ENCODE results near the gene DCDC1.
A peak's percentile ranks its signal among the peaks of the same experiment; 100 is the strongest.
"Not testable (repeated sequence)": the region's sequence is repeated elsewhere in the genome, so short reads cannot be mapped to it uniquely, and the experiment has no call there.

The DCDC1 gene

GRCh38 chr11:30984442-30984816, 385.1 kb downstream of the DCDC1 start:
- DNase-seq, result no peak

GRCh38 chr11:30983776-30984441, 385.6 kb downstream of the DCDC1 start:
- no peak for DNase-seq

GRCh38 chr11:30983143-30983542, 386.4 kb downstream of the DCDC1 start:
- no peak for DNase-seq

DNA sequence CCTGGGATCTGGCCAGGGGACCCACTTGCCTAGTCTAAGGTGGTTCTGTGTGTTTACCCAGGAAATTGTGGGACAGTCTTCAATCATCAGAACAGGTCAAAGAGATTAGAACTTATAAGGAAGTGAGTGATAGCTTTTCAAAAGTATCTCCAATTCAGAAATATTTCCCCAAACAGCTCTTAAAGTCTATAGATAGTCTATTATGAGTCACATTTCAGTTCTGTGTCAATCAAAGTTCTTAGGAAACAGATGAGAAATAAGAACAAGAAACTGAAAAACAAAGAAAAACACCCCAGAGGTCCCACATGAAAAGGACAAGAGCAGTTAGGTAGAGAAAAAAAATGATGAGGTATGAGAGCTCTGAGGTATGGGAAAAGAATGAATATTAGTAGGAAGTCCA, 402.0 kb downstream of the DCDC1 start:
- DNase-seq, result no peak

GRCh38 chr11:30960387-30960992, 409.0 kb downstream of the DCDC1 start:
- no peak for DNase-seq

GRCh38 chr11:30956751-30957150, 412.8 kb downstream of the DCDC1 start:
- DNase-seq, result no peak

GRCh38 chr11:30949838-30950237, 419.7 kb downstream of the DCDC1 start:
- DNase-seq, result no peak

DNA sequence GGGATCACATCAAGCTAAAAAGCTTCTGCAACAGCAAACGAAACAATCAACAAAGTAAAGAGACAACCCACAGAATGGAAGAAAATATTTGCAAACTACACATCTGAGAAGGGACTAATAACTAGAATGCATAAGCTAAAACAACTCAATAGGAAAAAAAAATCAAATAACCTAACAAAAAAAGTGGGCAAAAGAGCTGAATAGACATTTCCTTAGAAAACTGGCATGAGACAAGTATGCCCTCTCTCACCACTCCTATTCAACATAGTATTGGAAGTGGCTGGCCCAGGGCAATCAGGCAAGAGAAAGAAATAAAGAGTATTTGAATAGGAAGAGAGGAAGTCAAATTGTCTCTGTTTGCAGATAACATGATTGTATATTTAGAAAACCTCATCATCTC, 421.8 kb downstream of the DCDC1 start:
- not testable (repeated sequence) for DNase-seq

GRCh38 chr11:30938810-30939209, 430.7 kb downstream of the DCDC1 start:
- DNase-seq, result no peak

DNA sequence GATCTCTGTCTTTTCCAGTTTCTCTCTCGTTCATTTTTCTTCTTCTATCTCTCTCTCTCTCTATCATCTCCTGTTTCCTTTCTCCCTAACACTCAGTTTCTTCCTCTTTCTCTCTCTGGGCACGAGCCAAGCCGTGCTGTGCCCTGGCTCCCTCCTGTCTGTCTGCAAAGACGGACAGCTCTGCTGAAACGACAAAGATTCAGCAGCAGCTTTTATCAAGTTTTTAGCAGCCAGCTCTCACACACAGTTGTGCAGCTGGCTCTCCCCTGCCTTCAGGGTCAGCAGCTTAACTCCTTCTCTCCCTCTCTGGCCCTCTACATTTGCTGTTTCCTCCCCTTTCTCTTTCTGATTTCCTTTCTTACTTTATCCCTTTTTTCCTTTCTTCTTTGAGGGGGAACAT, 431.4 kb downstream of the DCDC1 start:
- DNase-seq, result no peak

DNA sequence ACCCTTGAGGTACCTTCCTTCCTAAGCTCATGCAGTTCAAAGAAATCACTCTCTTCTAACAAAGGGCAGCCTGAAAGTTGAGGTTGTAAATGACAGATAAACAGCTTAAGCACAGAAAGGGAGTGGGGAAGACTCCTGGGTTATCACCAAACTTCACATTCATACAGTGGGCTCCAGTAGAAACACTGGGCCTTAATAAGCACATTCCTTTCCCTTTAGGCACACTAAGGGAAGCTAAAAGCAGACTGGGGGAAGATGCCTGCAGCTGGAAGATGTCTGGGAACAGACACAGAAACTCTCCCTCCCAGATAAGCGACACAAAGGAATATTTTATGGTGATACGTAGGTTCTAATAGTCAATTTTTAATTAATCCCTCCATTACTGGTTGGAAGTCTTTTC, 433.0 kb downstream of the DCDC1 start:
- DNase-seq, result no peak

DNA sequence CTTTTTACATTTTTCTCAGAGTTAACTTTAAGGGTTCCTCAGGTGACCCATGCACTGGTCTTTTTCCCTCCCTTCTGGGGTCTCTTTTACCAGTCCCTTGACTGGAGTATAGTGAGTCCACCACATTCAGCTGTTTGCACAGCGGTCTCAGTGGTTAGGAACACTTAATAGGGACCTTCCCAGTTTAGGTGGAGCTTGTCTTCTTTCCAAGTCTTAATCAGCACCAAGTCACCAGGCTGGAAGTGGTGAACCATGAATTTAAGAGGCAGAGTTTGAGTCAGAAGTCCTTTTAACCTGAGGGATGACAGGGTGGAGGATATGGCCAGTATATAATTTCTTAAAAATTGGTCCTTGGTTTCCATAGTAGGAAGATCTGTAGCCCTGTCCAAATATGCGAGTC, 433.7 kb downstream of the DCDC1 start:
- no peak for DNase-seq

DNA sequence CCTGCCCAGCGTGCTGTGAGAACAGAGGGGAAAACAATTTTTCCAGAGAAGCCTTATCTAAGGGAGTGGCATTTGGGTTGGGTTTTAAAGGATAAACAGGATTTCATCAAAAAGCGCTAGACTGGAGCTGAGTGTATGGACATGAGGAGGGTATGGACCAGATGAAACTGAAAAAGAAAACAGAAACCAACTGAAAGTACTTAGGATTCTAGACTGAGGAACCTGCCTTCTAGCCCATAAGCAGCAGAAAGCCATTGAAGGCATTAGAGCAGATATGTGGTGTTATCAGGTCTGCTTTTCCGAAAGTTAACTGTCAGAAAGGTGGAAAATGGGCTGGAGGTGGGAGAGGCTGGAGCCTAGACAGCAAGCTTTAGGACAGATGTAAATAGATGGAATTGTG, 443.4 kb downstream of the DCDC1 start:
- no peak for DNase-seq

GRCh38 chr11:30921811-30922210, 447.7 kb downstream of the DCDC1 start:
- no peak for DNase-seq

DNA sequence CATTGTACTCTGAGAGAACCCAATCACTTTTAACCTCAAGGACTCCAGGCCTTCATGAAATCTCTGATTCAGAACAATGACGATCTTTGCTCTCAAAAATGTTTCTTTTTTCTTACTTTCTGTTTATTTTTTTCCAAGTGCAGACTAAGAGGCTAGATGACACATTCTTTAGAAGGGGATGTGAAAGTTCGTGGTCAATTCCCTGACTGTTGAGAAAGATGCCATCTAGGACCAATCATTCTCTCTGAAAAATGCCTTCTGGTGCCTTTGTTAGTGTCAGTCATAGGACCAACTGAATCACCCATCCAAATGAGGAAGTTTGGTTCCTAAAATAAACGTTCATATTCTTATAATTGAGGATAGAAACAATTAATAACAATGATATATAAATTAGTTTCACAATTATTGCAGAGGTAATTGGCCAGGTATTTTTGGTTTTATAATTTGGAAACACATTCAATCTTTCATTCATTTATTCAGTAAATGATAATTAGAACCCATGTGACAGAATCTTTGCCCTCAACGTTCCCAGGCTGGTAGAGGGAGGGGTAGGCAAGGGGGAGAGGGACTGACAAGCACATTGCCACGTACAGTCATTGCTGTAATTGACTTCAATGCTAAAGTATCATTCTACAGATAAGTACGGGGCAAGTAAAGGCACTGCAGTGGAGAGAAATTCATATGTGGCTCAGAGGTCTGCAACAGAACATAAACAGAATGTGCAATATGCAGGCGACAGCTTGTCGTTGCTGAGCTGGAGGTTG, 450.0 kb downstream of the DCDC1 start:
- DNase-seq, result peak; percentile 5 to 19

DNA sequence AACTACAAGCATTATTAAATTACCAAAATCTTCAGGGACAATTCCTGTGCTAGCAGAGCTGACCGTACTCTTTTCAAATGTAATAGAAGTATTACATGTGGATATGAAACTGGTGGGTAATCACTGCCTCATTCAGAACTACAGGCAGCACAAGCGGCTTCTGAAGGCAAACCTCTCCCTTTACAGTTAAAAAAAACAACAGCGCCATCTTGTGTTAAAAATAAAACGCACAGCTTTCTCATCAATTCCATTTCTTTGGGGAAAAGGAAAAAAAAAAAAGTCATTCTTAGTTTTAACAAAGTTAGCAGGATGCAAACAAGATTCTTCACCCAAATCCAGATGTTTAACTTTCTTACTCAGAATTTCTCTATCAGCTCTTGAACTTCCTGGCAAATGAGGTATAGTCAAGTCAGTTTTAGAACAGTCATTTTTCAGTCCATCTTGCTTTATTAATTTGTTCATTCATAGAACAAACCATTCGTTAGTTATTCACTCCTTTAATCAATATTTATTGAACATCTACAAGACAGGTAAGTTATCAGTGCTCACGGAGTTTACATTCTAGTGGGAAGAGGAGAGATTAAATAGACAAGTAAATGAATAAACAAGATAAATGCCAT, 451.6 kb downstream of the DCDC1 start:
- peak in 1 of 2 donors; percentile 8 for DNase-seq

DNA sequence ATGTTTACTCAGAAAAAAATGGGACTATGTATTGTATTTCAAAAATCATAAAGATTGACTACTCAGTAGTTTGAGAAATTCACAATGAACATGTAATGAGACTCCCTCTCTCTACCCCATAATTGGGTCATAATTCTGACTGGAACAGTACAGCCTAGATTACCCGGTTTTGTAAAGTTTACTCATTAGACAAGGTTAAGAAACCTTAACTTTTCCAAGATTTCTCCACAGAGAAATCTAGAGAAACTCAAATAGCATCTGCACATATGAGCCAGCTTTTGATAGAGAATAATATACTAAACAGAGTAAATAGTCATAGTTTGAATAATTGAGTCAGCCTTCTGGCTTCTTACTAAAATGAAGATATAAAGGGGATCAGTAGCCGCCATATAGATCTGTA, 452.3 kb downstream of the DCDC1 start:
- no peak for DNase-seq

GRCh38 chr11:30916764-30917163, 452.8 kb downstream of the DCDC1 start:
- DNase-seq, result no peak

GRCh38 chr11:30914143-30914762, 455.3 kb downstream of the DCDC1 start:
- DNase-seq, result peak in 1 of 2 donors; percentile 5

GRCh38 chr11:30911247-30911646, 458.3 kb downstream of the DCDC1 start:
- DNase-seq, result no peak

DNA sequence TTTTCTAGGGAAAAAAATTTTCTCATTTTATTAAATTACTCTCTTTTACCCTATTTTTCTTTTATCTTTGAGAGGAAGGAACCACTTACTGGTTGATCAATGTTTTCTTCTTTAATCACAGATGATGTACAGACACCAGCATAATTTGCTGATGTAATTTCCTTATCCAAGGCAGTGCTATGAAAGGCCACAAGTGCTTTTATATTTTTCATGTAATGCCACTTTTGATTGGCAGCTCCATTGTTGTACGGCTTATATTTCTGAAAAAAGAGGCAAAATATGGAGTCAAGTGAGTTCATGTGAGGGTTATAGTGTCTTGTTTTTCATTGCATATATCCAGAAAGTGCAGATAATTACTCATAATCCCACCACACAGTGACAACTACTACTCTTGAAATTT, 460.7 kb downstream of the DCDC1 start:
- DNase-seq, result no peak

DNA sequence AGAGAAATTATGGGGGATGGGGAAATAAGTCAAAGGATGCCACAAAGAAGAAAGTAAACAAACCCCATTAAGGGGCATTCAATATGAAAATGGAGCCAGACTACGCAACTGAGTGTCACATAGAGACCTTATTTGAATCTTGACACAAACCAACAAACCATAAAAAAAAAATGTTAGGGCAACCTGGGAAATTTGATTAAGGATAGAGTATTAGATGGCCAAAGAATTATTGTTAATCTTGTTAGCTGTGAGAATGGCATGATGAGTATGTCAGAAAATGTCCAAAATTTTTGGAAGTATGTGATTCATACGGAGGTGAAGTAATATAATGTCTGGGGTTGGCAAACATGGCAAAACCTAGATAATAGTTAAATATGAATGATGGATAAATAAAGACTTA, 461.3 kb downstream of the DCDC1 start:
- DNase-seq, result no peak

DNA sequence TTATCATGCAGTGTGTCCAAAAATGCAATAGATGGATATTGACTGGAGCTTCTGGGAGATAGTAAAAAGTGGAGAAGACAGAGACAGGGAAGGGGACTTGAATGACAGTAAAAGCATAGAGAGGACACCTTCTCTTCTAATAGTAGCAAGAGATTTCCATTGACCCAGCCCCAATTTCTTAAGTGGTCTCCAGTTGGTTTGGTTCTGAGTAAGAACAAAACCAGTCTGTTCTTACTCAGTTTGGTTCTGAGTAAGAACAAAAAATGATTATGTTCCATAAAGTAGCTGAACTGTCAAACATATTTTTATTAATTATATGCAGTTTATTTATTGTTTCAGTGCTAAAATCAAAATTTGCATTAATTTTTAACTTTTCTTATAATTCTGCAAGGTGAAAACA, 466.6 kb downstream of the DCDC1 start:
- DNase-seq, result no peak

All from CD4-positive, alpha-beta T cell treated with Interleukin-1 beta for 1 hour (primary cell).